NCI-H146 (cell line): ENCODE results near the gene AMTN.
"Not testable (repeated sequence)": the region's sequence is repeated elsewhere in the genome, so short reads cannot be mapped to it uniquely, and the experiment has no call there.

Source experiments
- DNase-seq: peaks from one replicate; lab custom pipeline; 2025; lab: John Stamatoyannopoulos, UW

AMTN gene, protein sequence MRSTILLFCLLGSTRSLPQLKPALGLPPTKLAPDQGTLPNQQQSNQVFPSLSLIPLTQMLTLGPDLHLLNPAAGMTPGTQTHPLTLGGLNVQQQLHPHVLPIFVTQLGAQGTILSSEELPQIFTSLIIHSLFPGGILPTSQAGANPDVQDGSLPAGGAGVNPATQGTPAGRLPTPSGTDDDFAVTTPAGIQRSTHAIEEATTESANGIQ

DNA sequence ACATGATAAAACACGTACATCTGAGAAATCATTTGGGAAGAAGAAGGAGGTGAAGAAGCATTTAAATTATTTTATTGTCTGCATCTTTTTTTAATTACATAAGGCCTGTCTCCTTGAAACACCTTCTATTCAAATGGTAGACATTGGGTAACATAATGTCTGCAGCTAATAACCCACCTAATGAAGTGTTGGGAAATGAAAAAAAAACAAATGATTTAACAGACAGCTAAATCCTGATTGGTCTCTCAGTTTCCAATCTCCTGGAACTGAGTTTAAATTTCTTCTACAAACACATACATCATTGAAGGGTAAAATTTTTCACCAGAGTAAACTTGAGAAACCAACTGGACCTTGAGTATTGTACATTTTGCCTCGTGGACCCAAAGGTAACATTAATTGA is at the start of gene AMTN:
AMTN (plus strand) TSS at position 301 of the 400 bp plus-strand sequence. CDS start 209 bp downstream, outside the sequence.
- DNase-seq, result no peak

DNA sequence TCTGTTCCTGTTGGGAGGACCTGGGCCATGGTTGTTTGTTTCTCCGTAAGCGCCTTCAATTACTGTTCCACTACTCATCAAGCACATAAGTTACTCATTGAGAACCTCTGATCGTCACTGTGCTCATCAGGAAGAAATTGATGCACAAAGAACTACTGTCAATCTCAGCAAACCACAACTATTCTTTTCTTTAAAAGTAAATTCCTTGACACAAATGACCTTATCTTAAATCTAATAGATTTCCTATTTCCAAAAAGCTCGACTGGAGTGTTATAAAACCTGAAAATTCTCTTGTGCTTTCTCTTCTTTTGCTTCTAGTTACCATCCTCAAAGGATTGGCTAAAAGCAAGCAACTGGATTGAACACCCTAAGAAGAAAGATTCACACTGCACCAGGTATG is 46.5 kb upstream of the AMTN start, which contains the start of gene MUC7:
MUC7 (plus strand) TSS at position 301 of the 400 bp plus-strand sequence. CDS start 1,825 bp downstream, outside the sequence.
- DNase-seq, result no peak

DNA sequence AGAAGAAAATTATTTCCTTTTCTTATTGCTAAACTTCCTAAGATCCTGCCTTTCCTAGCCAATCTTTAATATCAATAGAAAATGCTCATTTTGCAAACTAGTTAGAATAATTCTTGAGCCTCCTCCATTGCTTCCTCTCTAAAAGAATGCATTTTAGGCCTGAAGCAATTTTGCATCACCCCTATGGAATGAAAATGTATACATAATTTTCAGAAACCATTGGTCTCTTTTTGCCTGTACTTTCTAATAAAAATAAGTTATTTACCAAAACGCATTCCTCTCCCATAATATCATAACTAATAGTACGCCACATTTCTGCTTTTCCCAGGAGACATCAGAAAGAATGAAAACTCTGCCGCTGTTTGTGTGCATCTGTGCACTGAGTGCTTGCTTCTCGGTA is 44.7 kb upstream of the AMTN start:
- no peak for DNase-seq

DNA sequence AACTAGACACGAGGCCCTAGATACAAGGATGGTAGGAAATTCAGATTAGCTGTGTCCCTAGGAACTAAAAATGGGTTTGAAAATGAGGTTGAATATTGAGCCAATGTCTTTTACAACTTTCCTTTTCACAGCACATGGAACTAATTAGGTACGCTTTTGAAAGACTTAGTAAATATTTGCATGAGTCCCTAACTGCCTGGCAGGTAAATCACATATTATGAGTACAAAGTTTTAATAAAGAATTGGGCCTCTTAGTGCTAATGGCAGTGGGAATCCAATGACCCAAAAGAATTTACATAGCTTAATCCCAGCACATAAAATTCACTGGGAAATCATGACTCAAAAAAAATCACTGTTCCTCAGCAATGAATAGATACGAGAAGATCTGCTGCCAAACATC is 29.6 kb upstream of the AMTN start:
- DNase-seq, result no peak

DNA sequence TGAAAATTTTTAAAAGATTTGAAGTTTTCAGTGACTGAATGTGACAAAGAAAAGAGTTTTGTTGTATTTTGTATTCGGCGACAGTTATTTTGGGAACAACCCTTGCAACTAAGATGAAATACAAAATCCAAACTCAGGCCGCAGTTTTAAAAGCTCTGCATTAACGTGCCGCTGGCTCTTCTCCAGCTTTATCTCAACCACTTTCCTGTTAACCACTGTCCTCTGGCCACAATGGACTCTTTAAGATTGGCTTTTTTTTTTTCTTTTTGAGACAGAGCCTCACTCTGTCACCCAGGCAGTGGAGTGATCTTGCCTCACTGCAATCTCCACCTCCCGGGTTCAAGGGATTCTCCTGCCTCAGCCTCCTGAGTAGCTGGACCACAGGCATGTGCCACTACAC is 22.1 kb upstream of the AMTN start:
- DNase-seq, result no peak

DNA sequence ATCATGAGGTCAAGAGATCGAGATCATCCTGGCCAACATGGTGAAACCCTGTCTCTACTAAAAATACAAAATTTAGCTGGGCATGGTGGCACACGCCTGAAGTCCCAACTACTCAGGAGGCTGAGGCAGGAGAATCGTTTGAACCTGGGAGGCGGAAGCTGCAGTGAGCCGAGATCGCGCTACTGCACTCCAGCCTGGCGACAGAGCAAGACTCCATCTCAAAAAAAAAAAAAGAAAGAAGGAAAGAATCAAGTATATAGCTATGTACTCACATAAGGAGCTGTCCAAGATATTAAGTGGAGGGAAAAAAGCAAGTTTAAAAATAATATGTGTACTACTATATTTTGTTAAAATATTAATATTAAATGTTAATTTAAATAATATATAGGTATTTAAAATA is 16.5 kb upstream of the AMTN start:
- DNase-seq, result not testable (repeated sequence)

DNA sequence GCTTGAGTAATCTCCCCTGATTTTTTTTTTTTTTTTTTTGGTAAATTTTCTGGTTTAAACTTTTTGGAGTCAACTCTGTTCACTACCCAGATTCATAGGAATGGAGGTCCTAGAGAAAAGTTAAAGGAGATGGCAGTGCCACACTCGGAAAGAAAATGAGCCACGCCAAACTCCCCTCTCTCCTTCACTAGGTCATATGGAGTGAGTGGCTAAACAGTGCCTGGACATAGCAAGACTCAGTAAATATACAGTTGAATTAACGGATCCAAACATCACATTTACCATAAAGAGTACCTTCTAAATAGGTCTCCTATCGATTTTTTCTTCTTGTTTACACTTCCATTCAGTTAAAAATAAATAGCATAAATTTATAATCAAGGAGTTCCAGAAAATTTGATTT is 13.6 kb upstream of the AMTN start:
- peak; percentile 12 for DNase-seq

DNA sequence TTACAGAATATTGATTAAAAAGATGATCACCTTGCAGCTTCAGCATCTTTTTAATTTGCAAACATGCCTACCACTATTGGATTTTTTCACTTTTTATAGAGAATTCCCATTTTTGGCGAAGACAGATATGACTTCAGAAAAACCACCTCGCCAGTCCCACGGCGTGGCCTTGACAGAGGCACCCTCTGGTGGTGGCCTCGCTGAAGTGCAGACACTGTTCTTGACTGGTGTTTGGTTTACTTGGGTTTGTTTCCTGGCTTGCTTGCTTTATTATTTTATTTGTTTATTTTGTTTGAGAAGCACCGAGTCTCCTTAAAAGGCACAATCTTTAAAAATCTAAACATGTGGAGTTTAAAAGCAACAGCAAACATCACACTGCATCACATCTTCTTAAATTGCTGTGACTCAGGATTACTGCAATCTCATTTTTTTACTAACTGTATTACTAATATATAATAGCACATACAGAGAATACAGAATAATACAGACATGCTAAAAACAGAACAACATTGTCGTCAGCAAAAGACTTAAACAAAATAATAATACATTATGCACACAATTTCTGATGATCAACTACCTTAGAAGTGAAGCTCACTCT is 13.1 kb upstream of the AMTN start:
- peak; percentile 59 for DNase-seq

DNA sequence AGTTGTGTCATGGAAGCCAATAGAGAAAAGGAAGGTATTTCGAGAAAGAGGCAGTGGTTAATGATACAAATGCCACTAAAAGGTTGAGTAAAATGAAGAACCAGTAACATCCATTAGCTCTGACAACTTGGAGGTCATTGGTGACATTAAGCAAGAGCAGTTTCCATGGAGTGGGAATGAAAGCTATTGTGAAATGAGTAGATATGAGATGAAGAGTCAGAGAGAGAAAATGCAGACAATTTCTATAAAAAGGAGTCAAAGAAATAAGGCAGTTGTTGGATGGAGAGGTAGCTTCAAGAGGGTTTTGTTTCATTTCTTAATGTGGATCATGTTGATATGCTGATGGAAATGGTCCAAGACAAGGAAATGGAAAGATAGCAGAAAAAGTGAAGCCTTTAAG is 9.6 kb upstream of the AMTN start:
- DNase-seq, result no peak

DNA sequence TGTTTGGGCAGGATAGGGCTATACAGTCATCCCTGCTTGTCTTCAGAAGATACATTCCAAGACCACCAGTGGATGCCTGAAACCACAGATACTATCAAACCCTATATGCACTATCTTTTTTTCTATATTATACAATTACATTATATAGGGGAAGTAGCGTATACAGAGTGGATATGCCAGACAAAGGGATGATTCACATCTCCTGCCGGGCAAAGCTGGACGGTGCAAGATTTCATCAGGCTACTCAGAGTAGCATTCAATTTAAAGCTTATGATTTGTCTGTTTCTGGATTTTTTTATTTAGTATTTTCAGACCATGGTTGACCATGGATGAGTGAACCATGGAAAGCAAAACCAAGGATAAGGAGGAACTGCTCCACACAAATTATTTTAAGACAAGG is 7.0 kb upstream of the AMTN start:
- DNase-seq, result no peak

DNA sequence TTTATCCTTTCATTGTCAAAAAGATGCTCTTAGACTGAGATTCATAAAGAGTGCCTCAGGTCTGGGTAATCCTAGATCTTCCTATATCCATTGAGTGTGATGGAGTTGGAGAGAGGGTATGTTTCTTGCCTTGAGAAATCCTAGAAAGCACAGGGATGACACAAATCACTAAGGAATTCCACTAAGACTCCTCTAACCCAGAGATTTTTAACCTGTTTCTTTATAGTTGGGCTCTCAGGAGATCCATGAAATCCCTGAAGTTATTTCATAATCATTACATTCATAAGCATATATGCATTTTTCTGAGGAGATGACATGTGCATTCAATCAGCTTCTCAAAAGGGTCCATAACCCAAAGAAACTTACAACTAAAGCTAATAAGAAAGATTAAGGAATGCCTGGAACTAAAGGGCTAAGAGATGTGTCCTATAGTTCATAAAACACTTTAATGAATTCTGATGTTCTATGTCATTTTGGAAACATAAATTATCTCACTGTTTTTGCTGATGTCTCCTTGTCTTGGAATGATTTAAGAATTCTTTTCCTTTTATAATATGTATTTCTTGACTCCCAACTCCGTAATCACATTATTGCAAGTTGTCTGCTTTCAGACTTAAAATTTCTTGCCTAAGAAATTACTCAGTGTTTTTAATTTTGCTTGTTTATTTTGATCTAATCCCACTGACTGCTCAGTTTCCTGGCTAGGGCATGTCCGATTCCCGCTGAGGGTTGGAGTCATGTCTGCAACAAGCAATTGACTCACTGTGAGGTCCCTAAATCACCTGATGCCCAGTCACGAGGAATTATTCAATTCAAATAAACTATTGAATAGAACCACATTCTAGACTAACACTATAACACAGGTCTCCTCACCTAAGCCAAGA is 2.8 kb upstream of the AMTN start:
- no peak for DNase-seq

DNA sequence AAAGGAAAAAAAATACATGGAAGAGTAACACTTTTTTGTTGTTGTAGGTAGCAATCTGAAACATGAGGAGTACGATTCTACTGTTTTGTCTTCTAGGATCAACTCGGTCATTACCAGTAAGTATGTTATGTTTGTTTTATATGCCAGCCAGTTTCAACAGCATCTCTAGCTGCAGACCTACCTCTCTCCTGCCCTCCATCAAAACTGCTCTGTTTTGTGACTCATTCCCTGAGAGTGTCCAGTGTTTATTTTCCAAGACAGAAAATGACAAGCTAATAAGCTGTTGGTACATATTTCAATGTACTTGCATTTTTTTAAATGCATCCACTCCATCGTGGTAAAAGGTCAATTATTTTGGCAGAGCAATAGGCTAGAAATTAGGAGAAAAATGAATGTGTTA is 347 bp downstream of the AMTN start:
- no peak for DNase-seq

DNA sequence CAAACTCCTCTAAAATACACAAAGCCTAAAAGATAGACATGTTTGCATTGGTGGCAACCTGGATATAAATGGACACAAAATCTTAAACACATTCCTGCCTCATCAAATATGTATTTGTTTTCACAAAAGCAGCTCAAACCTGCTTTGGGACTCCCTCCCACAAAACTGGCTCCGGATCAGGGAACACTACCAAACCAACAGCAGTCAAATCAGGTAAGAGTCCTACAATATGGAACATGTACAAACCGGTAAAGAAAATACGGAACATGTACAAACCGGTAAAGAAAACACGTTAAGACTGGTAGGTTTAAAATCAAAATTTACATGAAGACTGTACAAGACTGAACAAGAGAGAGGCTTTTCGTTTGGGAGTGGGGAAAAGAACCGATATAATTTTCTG is 4.3 kb downstream of the AMTN start:
- DNase-seq, result no peak

DNA sequence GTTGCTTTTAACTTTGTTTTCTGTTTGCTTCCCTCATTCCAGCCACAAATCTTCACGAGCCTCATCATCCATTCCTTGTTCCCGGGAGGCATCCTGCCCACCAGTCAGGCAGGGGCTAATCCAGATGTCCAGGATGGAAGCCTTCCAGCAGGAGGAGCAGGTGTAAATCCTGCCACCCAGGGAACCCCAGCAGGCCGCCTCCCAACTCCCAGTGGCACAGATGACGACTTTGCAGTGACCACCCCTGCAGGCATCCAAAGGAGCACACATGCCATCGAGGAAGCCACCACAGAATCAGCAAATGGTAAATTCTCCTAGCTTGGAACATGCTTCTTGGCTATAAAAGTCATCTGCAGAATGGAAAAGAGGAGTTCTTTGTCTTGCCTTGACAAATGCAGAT is 12.6 kb downstream of the AMTN start:
- DNase-seq, result no peak

DNA sequence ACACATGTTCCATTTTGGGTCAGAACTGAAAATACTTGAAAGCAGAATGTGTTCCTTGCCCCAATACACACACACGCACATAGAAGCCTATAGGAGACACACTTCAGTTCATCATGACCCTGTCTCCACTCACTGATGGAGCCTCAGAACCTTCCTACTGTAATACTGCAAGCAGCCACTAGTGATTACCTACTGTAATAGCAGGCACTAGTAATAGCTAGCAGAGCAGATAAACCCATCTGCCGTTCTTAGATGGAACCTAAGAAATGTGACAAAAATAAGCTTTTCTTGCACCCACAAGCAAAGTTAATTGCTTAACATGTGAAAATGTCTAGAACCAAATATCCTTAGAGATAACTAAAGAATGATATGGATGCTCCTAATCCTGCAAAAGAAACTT is 13.6 kb downstream of the AMTN start:
- no peak for DNase-seq

DNA sequence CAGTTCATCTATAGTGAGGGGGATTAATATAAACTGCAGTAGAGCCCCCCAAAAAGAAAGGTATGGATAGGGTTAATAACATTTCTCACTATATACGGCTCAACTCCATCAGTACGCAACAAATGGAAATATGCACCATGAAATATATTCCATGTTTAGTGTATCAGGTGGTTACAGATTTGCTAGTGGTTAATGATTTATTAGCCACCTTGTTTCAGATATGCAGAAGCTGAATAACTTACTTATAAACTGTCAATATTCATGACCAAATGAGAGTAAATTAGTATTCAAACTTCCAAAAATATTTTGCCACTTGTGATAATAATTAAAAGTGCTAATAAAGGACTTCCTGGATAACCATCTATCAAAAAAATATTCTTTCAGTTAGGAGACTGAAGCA is 14.8 kb downstream of the AMTN start:
- no peak for DNase-seq

DNA sequence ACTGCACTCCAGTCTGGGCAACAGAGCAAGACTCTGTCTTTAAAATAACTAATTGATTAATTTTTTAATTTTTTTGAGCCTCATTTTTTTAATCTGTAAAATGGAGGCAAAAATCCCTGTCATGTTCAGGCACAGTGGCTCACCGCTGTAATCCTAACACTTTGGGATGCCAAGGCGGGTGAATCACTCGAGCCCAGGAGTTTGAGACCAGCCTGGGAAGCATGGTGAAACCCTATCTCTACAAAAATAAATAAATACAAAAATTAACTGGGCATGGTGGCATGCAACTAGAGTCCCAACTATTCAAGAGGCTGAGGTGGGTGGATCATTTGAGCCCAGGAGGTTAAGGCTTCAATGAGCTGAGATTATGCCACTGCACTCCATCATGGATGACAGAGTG is 15.4 kb downstream of the AMTN start:
- no peak for DNase-seq

DNA sequence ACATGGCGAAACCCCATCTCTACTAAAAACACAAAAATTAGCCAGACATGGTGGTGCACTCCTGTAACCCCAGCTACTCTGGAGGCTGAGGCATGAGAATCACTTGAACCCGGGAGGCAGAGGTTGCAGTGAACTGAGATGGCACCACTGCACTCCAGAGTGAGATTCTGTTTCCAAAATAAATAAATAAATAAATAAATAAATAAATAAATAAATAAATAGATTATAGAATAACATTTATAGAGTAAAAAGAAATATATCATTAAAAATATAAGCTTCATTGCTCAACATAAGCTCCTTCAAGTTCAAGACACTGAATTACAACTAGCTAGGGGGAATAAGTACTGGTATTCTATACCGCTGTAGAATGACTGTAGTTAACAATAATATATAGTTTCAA is 16.5 kb downstream of the AMTN start:
- DNase-seq, result not testable (repeated sequence)

DNA sequence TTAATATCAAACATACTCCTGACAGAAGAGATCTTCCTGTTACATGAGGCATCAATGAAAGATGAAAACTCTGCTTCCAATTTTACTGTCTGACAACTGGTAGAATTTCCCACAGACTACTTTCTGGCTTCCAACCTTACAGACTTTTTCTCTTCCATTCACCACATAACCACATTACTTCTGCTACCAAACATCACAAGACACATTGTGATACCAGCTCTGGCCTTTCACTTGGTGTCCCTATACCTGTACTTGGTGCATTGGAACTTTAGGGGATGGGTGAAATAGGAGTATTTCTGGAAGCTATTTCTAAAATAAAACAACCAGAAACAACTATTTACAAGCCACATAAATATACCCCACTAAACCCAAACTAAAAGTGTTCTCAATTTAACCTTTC is 20.5 kb downstream of the AMTN start:
- no peak for DNase-seq

DNA sequence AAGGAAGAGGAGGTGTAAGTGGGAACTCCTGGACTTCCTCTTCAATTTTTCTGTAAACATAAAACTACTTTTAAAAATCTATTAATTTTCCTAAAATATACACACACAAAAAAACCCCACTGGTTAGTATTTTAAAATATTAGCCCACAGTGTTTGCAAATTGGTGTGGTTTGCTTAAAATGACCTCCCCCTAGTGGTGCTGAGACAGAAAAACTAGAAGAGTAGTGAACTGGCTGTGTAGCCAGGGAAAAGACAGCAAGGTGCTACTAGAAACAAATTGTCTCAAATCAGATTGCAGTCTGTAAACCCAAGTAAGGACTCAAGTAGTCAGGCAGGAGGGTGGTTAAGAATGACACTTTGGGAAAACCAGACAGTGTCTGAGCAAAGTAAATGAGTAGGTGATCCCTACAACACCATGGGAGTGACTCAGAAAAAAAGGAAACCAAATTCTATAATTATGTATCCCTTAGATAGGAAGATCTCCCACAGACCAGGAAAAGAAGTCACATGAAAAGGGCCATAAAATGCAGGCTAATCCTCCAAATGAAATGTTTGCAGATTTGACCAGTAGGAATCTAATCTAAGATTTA is 26.0 kb downstream of the AMTN start:
- peak; percentile 11 for DNase-seq

DNA sequence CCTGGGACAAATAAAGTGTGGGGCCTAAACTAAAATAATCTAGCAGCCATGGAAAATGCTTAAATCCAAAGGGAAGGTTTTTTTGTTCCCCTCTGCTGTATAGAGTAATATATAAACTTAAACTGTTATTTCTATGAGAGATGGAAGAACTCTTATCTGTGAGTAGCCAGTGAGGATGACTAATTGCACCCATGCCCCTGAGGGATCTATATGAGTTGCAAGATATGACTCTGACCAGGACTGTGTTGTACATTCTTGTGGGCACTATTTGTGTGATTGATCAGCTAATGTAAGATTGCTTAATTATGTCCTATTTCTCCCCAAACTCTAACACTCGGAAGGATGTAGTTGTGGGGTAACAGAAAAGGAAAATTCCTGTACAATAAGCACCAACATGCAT is 38.5 kb downstream of the AMTN start:
- DNase-seq, result no peak

DNA sequence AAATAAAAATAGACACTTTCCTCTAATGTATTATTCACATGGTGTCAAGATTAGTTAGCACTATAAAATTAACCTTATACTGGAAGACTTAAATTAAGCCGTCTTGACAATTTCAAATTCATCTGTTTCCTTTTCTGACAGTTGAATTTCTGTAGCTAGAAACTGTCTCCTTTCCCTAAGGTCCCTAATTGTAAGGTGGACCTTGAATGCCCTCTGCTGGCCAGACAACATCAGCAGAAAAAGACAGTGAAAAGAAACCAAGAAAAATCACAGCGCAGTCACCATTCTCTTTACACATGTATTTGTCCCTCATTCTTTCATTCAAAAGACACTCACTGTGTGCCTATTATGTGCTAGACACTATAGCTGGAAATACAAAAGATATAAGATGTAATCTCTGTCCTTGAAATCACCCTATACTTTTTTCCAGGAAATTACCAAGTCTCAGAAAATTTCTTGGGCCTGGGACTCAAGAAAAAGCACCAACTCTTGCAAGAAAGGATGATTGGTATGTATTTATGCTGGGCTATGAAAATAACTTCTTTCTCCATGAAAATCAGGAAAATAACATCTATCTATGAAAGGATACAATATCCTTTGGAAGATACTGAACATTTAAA is 41.0 kb downstream of the AMTN start:
- peak; percentile 60 for DNase-seq
